HepG2 (cell line): ENCODE measurements around the gene PTPN14. TPM values are rescaled to one million over a fixed set of nuclear protein-coding genes. Genes with fewer than 3 reads are reported as not detected.

Experiments used
- ARNTL ChIP-seq: sonication (generic); formaldehyde crosslinking; IDR thresholded peaks from 2 replicates; pipeline ENCODE4 v1.4.0; 2020; ENCODE audit warnings: mild to moderate bottlenecking, missing genetic modification reagents
- ATF7 ChIP-seq, 2 experiments: fragments of 450-650 bp in 1 of 2; sonication (generic) in 1 of 2; formaldehyde crosslinking in 1 of 2; IDR thresholded peaks; 2 replicates each; pipeline versions ENCODE4 v1.4.0 to v1.6.1; 2016 to 2020; ENCODE audit warnings: antibody characterized with exemption in 1 of 2, mild to moderate bottlenecking in 1 of 2, missing genetic modification reagents in 1 of 2
- CENPX ChIP-seq: sonication (generic); formaldehyde crosslinking; IDR thresholded peaks from 2 replicates; pipeline ENCODE4 v1.9.0; 2021; ENCODE audit warnings: mild to moderate bottlenecking, missing genetic modification reagents, moderate library complexity
- ISL2 ChIP-seq: sonication (generic); formaldehyde crosslinking; IDR thresholded peaks from 2 replicates; pipeline ENCODE4 v1.5.0; 2020; ENCODE audit warnings: missing genetic modification reagents
- ISX ChIP-seq: sonication (generic); formaldehyde crosslinking; conservative IDR thresholded peaks from 2 replicates; pipeline ENCODE4 v1.5.0; 2020; ENCODE audit warnings: missing genetic modification reagents
- KAT2B ChIP-seq: fragments of 150-350 bp; IDR thresholded peaks from 2 replicates; pipeline ENCODE4 v1.6.1; 2014; ENCODE audit warnings: low read depth, low read length, borderline replicate concordance
- MED8 ChIP-seq: sonication (generic); formaldehyde crosslinking; IDR thresholded peaks from 2 replicates; pipeline ENCODE4 v1.8.1; 2023; ENCODE audit warnings: mild to moderate bottlenecking, missing genetic modification reagents; ENCODE audit not compliant: insufficient replicate concordance
- RELA ChIP-seq: sonication (generic); formaldehyde crosslinking; IDR thresholded peaks from 2 replicates; pipeline ENCODE4 v1.4.0; 2020; ENCODE audit warnings: missing genetic modification reagents
- SIX1 ChIP-seq: sonication (generic); formaldehyde crosslinking; IDR thresholded peaks from 2 replicates; pipeline ENCODE4 v1.4.0; 2020; ENCODE audit warnings: missing genetic modification reagents, borderline replicate concordance
- ZFAT ChIP-seq: sonication (generic); formaldehyde crosslinking; conservative IDR thresholded peaks from 2 replicates; pipeline ENCODE4 v1.8.1; 2023; ENCODE audit warnings: missing genetic modification reagents, inconsistent platforms
- ZFP90 ChIP-seq: sonication (generic); formaldehyde crosslinking; IDR thresholded peaks from 2 replicates; pipeline ENCODE4 v1.8.0; 2022; ENCODE audit warnings: missing genetic modification reagents, mild to moderate bottlenecking, inconsistent platforms, borderline replicate concordance
- ZNF468 ChIP-seq: sonication (generic); formaldehyde crosslinking; IDR thresholded peaks from 2 replicates; pipeline ENCODE4 v1.8.0; 2022; ENCODE audit warnings: mild to moderate bottlenecking, moderate library complexity, missing genetic modification reagents
- ZNF562 ChIP-seq: sonication (generic); formaldehyde crosslinking; IDR thresholded peaks from 2 replicates; pipeline ENCODE4 v1.8.0; 2022; ENCODE audit warnings: missing genetic modification reagents, borderline replicate concordance
- ZNF564 ChIP-seq: sonication (generic); formaldehyde crosslinking; IDR thresholded peaks from 2 replicates; pipeline ENCODE4 v1.8.1; 2023; ENCODE audit warnings: mild to moderate bottlenecking, missing genetic modification reagents
- ZNF605 ChIP-seq: sonication (generic); formaldehyde crosslinking; IDR thresholded peaks from 2 replicates; pipeline ENCODE4 v1.8.0; 2022; ENCODE audit warnings: mild to moderate bottlenecking, missing genetic modification reagents
- ZNF615 ChIP-seq: sonication (generic); formaldehyde crosslinking; IDR thresholded peaks from 2 replicates; pipeline ENCODE4 v1.5.0; 2020; ENCODE audit warnings: mild to moderate bottlenecking, missing genetic modification reagents, borderline replicate concordance
- ZNF841 ChIP-seq: sonication (generic); formaldehyde crosslinking; IDR thresholded peaks from 2 replicates; pipeline ENCODE4 v1.8.1; 2023; ENCODE audit warnings: missing genetic modification reagents, borderline replicate concordance
- polyA plus RNA-seq, 8 experiments: library from polyadenylated mRNA; depleted of rRNA in 3 of 8; stranded (reverse) in 7 of 8; unstranded in 1 of 8; fragments of >200 nt; fragmentation: Illumina TruSeq in 4 of 8; extraction: Trizol in 4 of 8; gene quantifications; 2 replicates each; pipeline versions ENCODE4 v1.2.1 to v1.2.3, GENCODE V29; 2011 to 2016; ENCODE audit warnings: low read depth in 4 of 8, missing spikeins in 1 of 8, mixed read lengths in 1 of 8; ENCODE audit not compliant: insufficient read depth in 1 of 8
- total RNA-seq, 5 experiments: library from RNA; depleted of rRNA; stranded (reverse); fragments of >200 nt; fragmentation: Illumina TruSeq; extraction: Trizol; gene quantifications; 2 replicates each; pipeline ENCODE4 v1.2.3, GENCODE V29; 2016; ENCODE audit warnings: low read depth in 1 of 5
- TF ChIP-seq, protein P1 (sequence below): sonication (generic); formaldehyde crosslinking; IDR thresholded peaks from 2 replicates; pipeline ENCODE4 v1.4.0; 2020; ENCODE audit warnings: mild to moderate bottlenecking, missing genetic modification reagents
- TF ChIP-seq, protein P2 (sequence below): IDR thresholded peaks from 2 replicates; pipeline ENCODE4 v1.4.0; 2020; ENCODE audit warnings: mild to moderate bottlenecking, missing genetic modification reagents
- TF ChIP-seq, protein P3 (sequence below): sonication (generic); formaldehyde crosslinking; IDR thresholded peaks from 2 replicates; pipeline ENCODE4 v1.8.0; 2022; ENCODE audit warnings: mild to moderate bottlenecking, missing genetic modification reagents
- TF ChIP-seq, protein P4 (sequence below): IDR thresholded peaks from 2 replicates; pipeline ENCODE4 v1.6.1; 2016; ENCODE audit warnings: missing compliant biosample characterization, missing genetic modification reagents, borderline replicate concordance
- TF ChIP-seq, protein P5 (sequence below): sonication (generic); formaldehyde crosslinking; IDR thresholded peaks from 2 replicates; pipeline ENCODE4 v1.5.0; 2020; ENCODE audit warnings: mild to moderate bottlenecking, low read depth, missing genetic modification reagents, borderline replicate concordance

The PTPN14 gene
- total and polyA plus RNA-seq, 2 of the 13 experiments (the other 11 are each of a cell fraction or from before 2014, with no cell fraction given): 3.9 to 4.7 TPM

DNA sequence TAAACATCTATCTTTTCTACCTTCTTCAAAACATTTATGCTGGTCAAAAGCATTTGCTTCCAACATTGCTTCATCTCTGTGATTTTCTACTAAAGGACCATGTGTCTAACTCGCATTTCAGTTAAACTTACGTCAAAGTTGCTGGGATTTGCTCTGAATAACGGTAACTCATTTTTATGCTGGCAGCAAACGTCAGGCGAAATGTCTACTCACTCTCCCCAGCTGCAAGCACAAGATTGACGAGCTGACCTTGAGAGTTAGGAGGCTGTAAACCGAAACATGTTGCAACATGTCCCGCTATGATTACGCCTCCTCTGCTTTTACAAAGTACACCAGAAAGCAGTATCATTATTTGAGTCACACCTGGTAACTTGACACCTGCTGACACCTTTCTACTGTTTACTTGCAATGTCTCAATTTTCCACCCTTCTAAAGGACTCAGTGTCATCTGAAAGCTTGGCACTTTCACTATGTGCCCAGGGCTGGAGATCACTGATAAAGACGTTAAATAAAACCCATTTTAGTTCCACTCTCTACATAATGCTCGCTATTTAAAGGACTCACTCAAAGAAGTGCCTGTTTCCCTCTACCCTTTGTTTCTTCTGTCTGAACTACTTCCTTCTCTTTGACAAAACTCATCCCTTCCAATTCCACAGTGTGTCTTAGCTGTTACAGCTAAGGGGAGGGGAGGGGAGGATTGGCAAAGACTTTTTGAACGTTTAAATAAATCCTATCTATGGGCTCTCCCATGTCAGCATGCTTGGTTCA, 111.9 kb downstream of the PTPN14 start (continued):
- no peak for TF ChIP-seq ARNTL (CRISPR knock-in tag)
- TF ChIP-seq MED8 (CRISPR knock-in tag): no peak
- no peak for TF ChIP-seq CENPX (CRISPR knock-in tag)
- TF ChIP-seq, protein P1, sequence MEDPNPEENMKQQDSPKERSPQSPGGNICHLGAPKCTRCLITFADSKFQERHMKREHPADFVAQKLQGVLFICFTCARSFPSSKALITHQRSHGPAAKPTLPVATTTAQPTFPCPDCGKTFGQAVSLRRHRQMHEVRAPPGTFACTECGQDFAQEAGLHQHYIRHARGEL (CRISPR knock-in tag): no peak
- peak; percentile 99 for TF ChIP-seq SIX1 (CRISPR knock-in tag)
- no peak; the same call in 1 of the 2 replicates for TF ChIP-seq ISL2
- TF ChIP-seq, protein P2, sequence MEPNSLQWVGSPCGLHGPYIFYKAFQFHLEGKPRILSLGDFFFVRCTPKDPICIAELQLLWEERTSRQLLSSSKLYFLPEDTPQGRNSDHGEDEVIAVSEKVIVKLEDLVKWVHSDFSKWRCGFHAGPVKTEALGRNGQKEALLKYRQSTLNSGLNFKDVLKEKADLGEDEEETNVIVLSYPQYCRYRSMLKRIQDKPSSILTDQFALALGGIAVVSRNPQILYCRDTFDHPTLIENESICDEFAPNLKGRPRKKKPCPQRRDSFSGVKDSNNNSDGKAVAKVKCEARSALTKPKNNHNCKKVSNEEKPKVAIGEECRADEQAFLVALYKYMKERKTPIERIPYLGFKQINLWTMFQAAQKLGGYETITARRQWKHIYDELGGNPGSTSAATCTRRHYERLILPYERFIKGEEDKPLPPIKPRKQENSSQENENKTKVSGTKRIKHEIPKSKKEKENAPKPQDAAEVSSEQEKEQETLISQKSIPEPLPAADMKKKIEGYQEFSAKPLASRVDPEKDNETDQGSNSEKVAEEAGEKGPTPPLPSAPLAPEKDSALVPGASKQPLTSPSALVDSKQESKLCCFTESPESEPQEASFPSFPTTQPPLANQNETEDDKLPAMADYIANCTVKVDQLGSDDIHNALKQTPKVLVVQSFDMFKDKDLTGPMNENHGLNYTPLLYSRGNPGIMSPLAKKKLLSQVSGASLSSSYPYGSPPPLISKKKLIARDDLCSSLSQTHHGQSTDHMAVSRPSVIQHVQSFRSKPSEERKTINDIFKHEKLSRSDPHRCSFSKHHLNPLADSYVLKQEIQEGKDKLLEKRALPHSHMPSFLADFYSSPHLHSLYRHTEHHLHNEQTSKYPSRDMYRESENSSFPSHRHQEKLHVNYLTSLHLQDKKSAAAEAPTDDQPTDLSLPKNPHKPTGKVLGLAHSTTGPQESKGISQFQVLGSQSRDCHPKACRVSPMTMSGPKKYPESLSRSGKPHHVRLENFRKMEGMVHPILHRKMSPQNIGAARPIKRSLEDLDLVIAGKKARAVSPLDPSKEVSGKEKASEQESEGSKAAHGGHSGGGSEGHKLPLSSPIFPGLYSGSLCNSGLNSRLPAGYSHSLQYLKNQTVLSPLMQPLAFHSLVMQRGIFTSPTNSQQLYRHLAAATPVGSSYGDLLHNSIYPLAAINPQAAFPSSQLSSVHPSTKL: peak; percentile 90
- no peak for TF ChIP-seq RELA
- TF ChIP-seq, protein P3, sequence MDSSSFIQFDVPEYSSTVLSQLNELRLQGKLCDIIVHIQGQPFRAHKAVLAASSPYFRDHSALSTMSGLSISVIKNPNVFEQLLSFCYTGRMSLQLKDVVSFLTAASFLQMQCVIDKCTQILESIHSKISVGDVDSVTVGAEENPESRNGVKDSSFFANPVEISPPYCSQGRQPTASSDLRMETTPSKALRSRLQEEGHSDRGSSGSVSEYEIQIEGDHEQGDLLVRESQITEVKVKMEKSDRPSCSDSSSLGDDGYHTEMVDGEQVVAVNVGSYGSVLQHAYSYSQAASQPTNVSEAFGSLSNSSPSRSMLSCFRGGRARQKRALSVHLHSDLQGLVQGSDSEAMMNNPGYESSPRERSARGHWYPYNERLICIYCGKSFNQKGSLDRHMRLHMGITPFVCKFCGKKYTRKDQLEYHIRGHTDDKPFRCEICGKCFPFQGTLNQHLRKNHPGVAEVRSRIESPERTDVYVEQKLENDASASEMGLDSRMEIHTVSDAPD (CRISPR knock-in tag): no peak
- no peak for TF ChIP-seq KAT2B
- TF ChIP-seq, protein P4, sequence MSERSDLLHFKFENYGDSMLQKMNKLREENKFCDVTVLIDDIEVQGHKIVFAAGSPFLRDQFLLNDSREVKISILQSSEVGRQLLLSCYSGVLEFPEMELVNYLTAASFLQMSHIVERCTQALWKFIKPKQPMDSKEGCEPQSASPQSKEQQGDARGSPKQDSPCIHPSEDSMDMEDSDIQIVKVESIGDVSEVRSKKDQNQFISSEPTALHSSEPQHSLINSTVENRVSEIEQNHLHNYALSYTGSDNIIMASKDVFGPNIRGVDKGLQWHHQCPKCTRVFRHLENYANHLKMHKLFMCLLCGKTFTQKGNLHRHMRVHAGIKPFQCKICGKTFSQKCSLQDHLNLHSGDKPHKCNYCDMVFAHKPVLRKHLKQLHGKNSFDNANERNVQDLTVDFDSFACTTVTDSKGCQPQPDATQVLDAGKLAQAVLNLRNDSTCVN (CRISPR knock-in tag): no peak
- no peak for TF ChIP-seq ZNF562 (CRISPR knock-in tag)
- peak; percentile 46; the same call in 1 of the 2 replicates for TF ChIP-seq ZFP90 (CRISPR knock-in tag)
- no peak for TF ChIP-seq ZNF564
- no peak for TF ChIP-seq ZNF615 (CRISPR knock-in tag)
- no peak for TF ChIP-seq ATF7 (IDR thresholded peaks at IDR 0.05)
- TF ChIP-seq ATF7 (CRISPR knock-in tag; IDR thresholded peaks at IDR 0.05): no peak
- TF ChIP-seq, protein P5, sequence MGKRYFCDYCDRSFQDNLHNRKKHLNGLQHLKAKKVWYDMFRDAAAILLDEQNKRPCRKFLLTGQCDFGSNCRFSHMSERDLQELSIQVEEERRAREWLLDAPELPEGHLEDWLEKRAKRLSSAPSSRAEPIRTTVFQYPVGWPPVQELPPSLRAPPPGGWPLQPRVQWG (CRISPR knock-in tag): no peak
- TF ChIP-seq ZNF468 (CRISPR knock-in tag): no peak
- TF ChIP-seq ZFAT (CRISPR knock-in tag): no peak
- no peak for TF ChIP-seq ISX (CRISPR knock-in tag)
- no peak for TF ChIP-seq ZNF841
- no peak for TF ChIP-seq ZNF605 (CRISPR knock-in tag)
